HL-60/S4 (cell line): ENCODE results near the gene MT1G.

Experiments
- in situ Hi-C: fragments of 300-500 bp; cut with MboI; formaldehyde crosslinking; loops from 2 replicates; pipeline ENCODE4 v1.14.3; 2022; ENCODE audit warnings: low sequenced_read_pairs

The MT1G gene

GRCh38 chr16:56639045-56639444, 28.8 kb downstream of the MT1G start:
- in situ Hi-C loops = no loop called here

GRCh38 chr16:56637814-56638750, 29.8 kb downstream of the MT1G start, which contains the start of gene MT1A:
Gene MT1A, plus strand, starts transcription at chr16:56638666. Its CDS starts 73 bp downstream, at chr16:56638739.
- in situ Hi-C loops = no loop called here

- in situ Hi-C loops = no loop called here
Observed at GRCh38 chr16:56636616-56637413, 31.1 kb downstream of the MT1G start.

- in situ Hi-C loops = no loop called here
Observed at GRCh38 chr16:56635441-56635967, 32.4 kb downstream of the MT1G start.

GRCh38 chr16:56634715-56635440, 33.0 kb downstream of the MT1G start:
- in situ Hi-C loops = no loop called here

- in situ Hi-C loops = no loop called here
Observed at GRCh38 chr16:56633535-56633934, 34.3 kb downstream of the MT1G start.

- in situ Hi-C loops = no loop called here
Observed at GRCh38 chr16:56632848-56633365, 35.0 kb downstream of the MT1G start.

GRCh38 chr16:56632156-56632847, 35.6 kb downstream of the MT1G start, which contains the start of gene MT1M:
Gene MT1M, plus strand, starts transcription at chr16:56632659. Its CDS starts 73 bp downstream, at chr16:56632732.
- in situ Hi-C loops = no loop called here

GRCh38 chr16:56631832-56632155, 36.1 kb downstream of the MT1G start:
- in situ Hi-C loops = no loop called here

- in situ Hi-C loops = no loop called here
Observed at GRCh38 chr16:56631197-56631596, 36.7 kb downstream of the MT1G start.

GRCh38 chr16:56630134-56630533, 37.7 kb downstream of the MT1G start:
- in situ Hi-C loops = no loop called here

- in situ Hi-C loops = no loop called here
Observed at GRCh38 chr16:56629531-56629930, 38.3 kb downstream of the MT1G start.

- in situ Hi-C loops = no loop called here
Observed at GRCh38 chr16:56628486-56629350, 39.1 kb downstream of the MT1G start.

GRCh38 chr16:56626685-56627084, 41.2 kb downstream of the MT1G start:
- in situ Hi-C loops = no loop called here

- in situ Hi-C loops = no loop called here
Observed at GRCh38 chr16:56625943-56626654, 41.8 kb downstream of the MT1G start.

GRCh38 chr16:56625140-56625942, 42.5 kb downstream of the MT1G start, which contains the start of gene MT1E:
Gene MT1E, plus strand, starts transcription at chr16:56625781. Its CDS starts 71 bp downstream, at chr16:56625852.
- in situ Hi-C loops = no loop called here

- in situ Hi-C loops = loop anchor here (25.0 kb wide), 1 partner anchor 111 kb away; the partner anchor contains the start of gene BBS2
Observed at GRCh38 chr16:56623637-56624036, 44.2 kb downstream of the MT1G start.
